Measurements from ENCODE around the gene POU2F1. TPM values are rescaled to one million over a fixed set of nuclear protein-coding genes. Genes with fewer than 3 reads are reported as not detected.

The POU2F1 gene
- total and polyA plus RNA-seq, 12 donors = 3.2 to 52.5 (median 12.6) TPM

- WGBS, 4 donors = 0 to 2% (median 0%) methylated on average over 1 of the region's 1 CpG
Observed at GRCh38 chr1:167178831-167179230, 41.9 kb upstream of the POU2F1 start.

GRCh38 chr1:167182571-167183320 lies 37.9 kb upstream of the POU2F1 start:
- Histone ChIP-seq H3K27ac (no peak overlapping the region), H3K4me1 (replicated peaks in 1 of 2) (peaks cover 0 to 5% of the 10 kb centered on the region in 2 donors), H3K4me3 (no peak overlapping the region), H3K9me3 (replicated peaks in 1 of 3) (no peaks in the 10 kb centered on the region), H3K36me3 (replicated peaks in 1 of 2) (no peaks in the 10 kb centered on the region), H3K27me3 (no peaks in the 10 kb centered on the region)
- intact Hi-C loops (cut with DNase I) = no loop called here
- DNase-seq = no peak
- no peak for TF ChIP-seq CTCF (IDR thresholded peaks at IDR 0.05)
- TF ChIP-seq POLR2A (IDR thresholded peaks at IDR 0.05) = no peak

More at GRCh38 chr1:167178831-167179230, 41.9 kb upstream of the POU2F1 start:
- DNase-seq = no peak
- intact Hi-C loops (cut with DNase I) = no loop called here
- no peak overlapping the region for H3K27ac ChIP-seq
- no peaks in the 10 kb centered on the region for H3K9me3 ChIP-seq (replicated peaks in 1 of 3)
- H3K36me3 ChIP-seq (replicated peaks in 1 of 2) = no peaks in the 10 kb centered on the region
- TF ChIP-seq POLR2A (IDR thresholded peaks at IDR 0.05) = no peak
- TF ChIP-seq CTCF (IDR thresholded peaks at IDR 0.05) = no peak
- H3K27me3 ChIP-seq = no peaks in the 10 kb centered on the region
- H3K4me3 ChIP-seq = no peak overlapping the region
- no peaks in the 10 kb centered on the region for H3K4me1 ChIP-seq (replicated peaks in 1 of 2)

DNA sequence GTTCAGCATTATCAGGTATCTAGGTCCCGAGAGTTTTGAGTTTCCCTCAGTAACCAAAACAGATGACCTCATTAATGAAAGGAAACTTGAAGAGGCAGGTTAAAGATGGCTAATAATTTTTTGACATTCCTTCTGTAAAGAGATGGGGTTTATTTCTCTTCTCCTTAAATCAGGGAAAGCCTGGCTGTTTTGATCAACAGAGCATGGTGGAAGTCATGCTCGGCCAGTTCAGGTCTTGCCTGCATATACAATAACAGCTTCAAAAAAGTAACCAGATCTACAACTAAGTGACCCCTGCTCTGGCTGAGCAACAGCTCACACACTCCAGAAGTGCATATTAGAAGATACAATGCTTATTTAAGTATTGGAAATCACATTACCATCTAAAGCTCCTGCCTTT lies 36.6 kb upstream of the POU2F1 start:
- H3K27ac ChIP-seq = no peak overlapping the region
- no peak overlapping the region for H3K4me3 ChIP-seq
- TF ChIP-seq POLR2A (IDR thresholded peaks at IDR 0.05) (no peak), CTCF (IDR thresholded peaks at IDR 0.05) (no peak)
- no peaks in the 10 kb centered on the region for H3K27me3 ChIP-seq
- intact Hi-C loops (cut with DNase I) = no loop called here
- H3K9me3 ChIP-seq (replicated peaks in 1 of 3) = no peaks in the 10 kb centered on the region
- H3K36me3 ChIP-seq (replicated peaks in 1 of 2) = no peaks in the 10 kb centered on the region
- DNase-seq = no peak
- peaks cover 0 to 5% of the 10 kb centered on the region in 2 donors for H3K4me1 ChIP-seq (replicated peaks in 1 of 2)
- WGBS, 4 donors = 73 to 79% (median 75%) methylated on average over 2 of the region's 2 CpGs

DNA sequence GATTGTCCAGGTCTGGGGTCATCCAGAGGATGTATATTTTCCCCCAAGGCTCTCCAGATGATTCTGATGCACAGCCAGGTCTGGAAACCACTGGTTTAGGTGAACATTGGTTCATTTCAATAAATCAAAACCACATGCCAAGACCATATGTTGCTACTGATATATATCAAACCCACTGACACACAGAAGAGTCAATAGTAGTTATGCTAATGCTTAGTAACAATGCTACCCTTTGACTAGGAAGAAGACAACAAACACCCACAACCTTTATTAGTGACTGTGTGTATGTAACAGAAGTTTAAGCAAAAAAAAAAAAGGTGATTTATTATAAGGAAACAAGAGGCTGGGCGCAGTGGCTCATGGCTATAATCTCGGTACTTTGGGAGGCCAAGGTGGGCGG lies 35.6 kb upstream of the POU2F1 start:
- intact Hi-C loops (cut with DNase I) = no loop called here
- Histone ChIP-seq H3K27me3 (no peaks in the 10 kb centered on the region), H3K27ac (no peak overlapping the region), H3K4me1 (replicated peaks in 1 of 2) (peaks cover 0 to 5% of the 10 kb centered on the region in 2 donors), H3K36me3 (replicated peaks in 1 of 2) (no peaks in the 10 kb centered on the region), H3K9me3 (replicated peaks in 1 of 3) (no peaks in the 10 kb centered on the region), H3K4me3 (no peak overlapping the region)
- 75 to 88% (median 86%) methylated on average over 3 of the region's 3 CpGs for WGBS, 4 donors
- DNase-seq = no peak
- no peak for TF ChIP-seq POLR2A (IDR thresholded peaks at IDR 0.05)
- TF ChIP-seq CTCF (IDR thresholded peaks at IDR 0.05) = no peak

Measured in adrenal gland (tissue), 12 donors.